ENCODE data around the gene HTR1E.

GRCh38 chr6:86959656-86960055 is 22.3 kb downstream of the HTR1E start:
- no peak for TF ChIP-seq CTCF (IDR thresholded peaks at IDR 0.05 in 2 of 3, conservative IDR thresholded peaks at IDR 0.05 in 1 of 3; ENCODE audit: control insufficient read depth in 2 of 3, extremely low read depth in 1 of 3, insufficient read depth in 1 of 3, low read depth in 3 of 3, low read length in 3 of 3)
- no peak for TF ChIP-seq MAX (IDR thresholded peaks at IDR 0.05; ENCODE audit: low read depth, low read length)
- TF ChIP-seq RFX5 (IDR thresholded peaks at IDR 0.05; ENCODE audit: low read depth, low read length) = no peak
- no peak for TF ChIP-seq CREM (IDR thresholded peaks at IDR 0.05; ENCODE audit: low read depth)
- TF ChIP-seq BHLHE40 (IDR thresholded peaks at IDR 0.05; ENCODE audit: borderline replicate concordance in 1 of 2, low read depth in 2 of 2, low read length in 1 of 2) = no peak
- TF ChIP-seq MXI1 (IDR thresholded peaks at IDR 0.05; ENCODE audit: low read depth, low read length) = no peak
- no peak for TF ChIP-seq POLR2A (IDR thresholded peaks at IDR 0.05; ENCODE audit: low read depth, low read length)
- no peak for TF ChIP-seq NRF1 (conservative IDR thresholded peaks at IDR 0.05; ENCODE audit: low read depth, low read length)
- TF ChIP-seq CREB1 (IDR thresholded peaks at IDR 0.05; ENCODE audit: low read depth) = no peak
- TF ChIP-seq ATF2 (IDR thresholded peaks at IDR 0.05; ENCODE audit: low read length) = no peak

All from GM12878 (cell line).